WTC11 (cell line): Measurements from ENCODE around the gene GGA3. TPM values are rescaled to one million over a fixed set of nuclear protein-coding genes. Genes with fewer than 3 reads are reported as not detected.

Source experiments
- ATAC-seq: fragments of 200-7000 bp; cut with Tn5 transposase; 2 replicates; pipeline ENCODE4 v1.10.0; 2021; ENCODE audit warnings: mild to moderate bottlenecking, moderate library complexity
- CTCF ChIA-PET: fragments of 300-600 bp; sonication (Branson Sonifier 250); formaldehyde crosslinking; loops from one replicate; lab custom pipeline; 2021; ENCODE audit warnings: antibody characterized with exemption; lab: Charles Lee
- POLR2A ChIA-PET: fragments of 350-600 bp; sonication (Branson Sonifier 250); formaldehyde crosslinking; loops from one replicate; lab custom pipeline; 2021; ENCODE audit warnings: antibody characterized with exemption; lab: Charles Lee
- DNase-seq: peaks from one replicate; pipeline ENCODE4 v3.0.0; 2021; ENCODE audit warnings: low spot score
- H3K27ac Mint-ChIP-seq: 2 replicates; pipeline ENCODE4 v1.8.0; 2021; ENCODE audit warnings: mixed read lengths
- H3K27me3 Mint-ChIP-seq: 2 replicates; pipeline ENCODE4 v1.8.0; 2021; ENCODE audit warnings: low read depth, mild to moderate bottlenecking, moderate library complexity, mixed read lengths
- H3K36me3 Mint-ChIP-seq: 2 replicates; pipeline ENCODE4 v1.8.0; 2021; ENCODE audit warnings: mixed read lengths
- H3K4me1 Mint-ChIP-seq: 2 replicates; pipeline ENCODE4 v1.8.0; 2022; ENCODE audit warnings: mixed read lengths
- H3K4me3 Mint-ChIP-seq: 2 replicates; pipeline ENCODE4 v1.8.0; 2021; ENCODE audit warnings: mild to moderate bottlenecking, moderate library complexity, mixed read lengths
- H3K9me3 Mint-ChIP-seq: 2 replicates; pipeline ENCODE4 v1.8.0; 2021; ENCODE audit warnings: mixed read lengths
- ATF3 ChIP-seq: sonication (generic); formaldehyde crosslinking; conservative IDR thresholded peaks from 2 replicates; pipeline ENCODE4 v1.8.1; 2022; ENCODE audit warnings: mild to moderate bottlenecking, missing genetic modification reagents
- ETV6 ChIP-seq: sonication (generic); formaldehyde crosslinking; IDR thresholded peaks from 2 replicates; pipeline ENCODE4 v1.8.1; 2022; ENCODE audit warnings: mild to moderate bottlenecking, missing genetic modification reagents
- FOXK1 ChIP-seq: sonication (generic); formaldehyde crosslinking; IDR thresholded peaks from 2 replicates; pipeline ENCODE4 v1.8.0; 2022; ENCODE audit warnings: mild to moderate bottlenecking, moderate library complexity, missing genetic modification reagents
- HMGA2 ChIP-seq: fragments of 250-450 bp; sonication (Bioruptor Pico); IDR thresholded peaks from 2 replicates; pipeline ENCODE4 v1.4.0; 2021; ENCODE audit warnings: mild to moderate bottlenecking, moderate library complexity
- NFYB ChIP-seq: sonication (generic); formaldehyde crosslinking; conservative IDR thresholded peaks from 2 replicates; pipeline ENCODE4 v1.8.0; 2022; ENCODE audit warnings: low read depth, missing genetic modification reagents
- OVOL2 ChIP-seq: fragments of 250-450 bp; sonication (Bioruptor Pico); IDR thresholded peaks from 2 replicates; pipeline ENCODE4 v1.9.0; 2021; ENCODE audit warnings: mild to moderate bottlenecking, borderline replicate concordance
- RORB ChIP-seq: fragments of 250-450 bp; sonication (Bioruptor Pico); IDR thresholded peaks from 2 replicates; pipeline ENCODE4 v1.9.0; 2021; ENCODE audit warnings: mild to moderate bottlenecking
- SMAD3 ChIP-seq: sonication (generic); formaldehyde crosslinking; IDR thresholded peaks from 2 replicates; pipeline ENCODE4 v1.8.0; 2022; ENCODE audit warnings: missing genetic modification reagents, mild to moderate bottlenecking, borderline replicate concordance
- SOX15 ChIP-seq: fragments of 250-450 bp; sonication (Bioruptor Pico); IDR thresholded peaks from 2 replicates; pipeline ENCODE4 v1.9.0; 2021; ENCODE audit warnings: mild to moderate bottlenecking
- SP1 ChIP-seq: sonication (generic); formaldehyde crosslinking; conservative IDR thresholded peaks from 2 replicates; pipeline ENCODE4 v1.8.1; 2022; ENCODE audit warnings: missing genetic modification reagents
- USF1 ChIP-seq: sonication (generic); formaldehyde crosslinking; IDR thresholded peaks from 2 replicates; pipeline ENCODE4 v1.8.0; 2022; ENCODE audit warnings: mild to moderate bottlenecking, missing genetic modification reagents
- ZNF138 ChIP-seq: sonication (generic); formaldehyde crosslinking; conservative IDR thresholded peaks from 2 replicates; pipeline ENCODE4 v1.8.1; 2022; ENCODE audit warnings: mild to moderate bottlenecking, moderate library complexity, missing genetic modification reagents
- total RNA-seq: library from RNA; stranded (reverse); gene quantifications from 3 replicates; pipeline ENCODE4 v1.2.3, GENCODE V29; 2021
- TF ChIP-seq, protein P1 (sequence below): sonication (generic); formaldehyde crosslinking; IDR thresholded peaks from 2 replicates; pipeline ENCODE4 v1.8.1; 2022; ENCODE audit warnings: mild to moderate bottlenecking, moderate library complexity, missing genetic modification reagents
- TF ChIP-seq, protein P2 (sequence below): fragments of 250-450 bp; sonication (Bioruptor Pico); IDR thresholded peaks from 2 replicates; pipeline ENCODE4 v1.9.0; 2021; ENCODE audit warnings: moderate library complexity, mild to moderate bottlenecking, inconsistent platforms, borderline replicate concordance
- TF ChIP-seq, protein P3 (sequence below): sonication (generic); formaldehyde crosslinking; IDR thresholded peaks from 2 replicates; pipeline ENCODE4 v1.8.1; 2022; ENCODE audit warnings: low read depth, missing genetic modification reagents, borderline replicate concordance
- TF ChIP-seq, protein P4 (sequence below): sonication (generic); formaldehyde crosslinking; conservative IDR thresholded peaks from 2 replicates; pipeline ENCODE4 v1.8.1; 2023; ENCODE audit warnings: mild to moderate bottlenecking, low read depth, missing genetic modification reagents, moderate library complexity

GGA3 gene
- total RNA-seq, 1 experiment from 2014 or later: 66.9 TPM

DNA sequence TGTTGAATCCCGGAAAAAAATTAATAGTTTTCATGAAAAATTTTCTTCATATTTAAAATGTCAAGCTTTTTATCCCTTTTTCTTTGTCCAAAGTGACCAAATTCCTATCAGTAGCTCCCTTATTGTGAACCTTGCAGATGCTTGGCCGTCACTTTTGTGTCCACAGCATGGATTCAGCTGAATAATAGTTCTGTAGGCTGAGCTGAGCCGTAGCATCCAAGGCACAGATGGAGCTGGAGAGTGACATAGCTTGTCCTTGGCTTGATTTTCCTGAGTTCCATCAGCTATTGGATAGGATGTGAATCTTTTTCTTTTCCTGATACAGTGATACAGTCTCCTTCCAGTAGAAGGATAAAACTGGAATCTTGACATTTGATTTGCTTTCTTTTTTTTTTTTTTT is 52.3 kb downstream of the GGA3 start:
- Mint-ChIP-seq H3K9me3 (no peaks in the 10 kb centered on the region), H3K4me1 (peaks cover 14% of the 10 kb centered on the region), H3K27me3 (no peaks in the 10 kb centered on the region), H3K27ac (no peak overlapping the region), H3K4me3 (no peak overlapping the region), H3K36me3 (peaks cover 43% of the 10 kb centered on the region)
- ChIA-PET CTCF (interaction anchor here (0.6 to 1.4 kb wide), 4 partner anchors 31 to 147 kb away, joined by 3 to 15 read pairs (median 5); no protein-coding TSS in a partner anchor), POLR2A (interaction anchor here (0.5 to 0.7 kb wide), 3 partner anchors 22 to 196 kb away, joined by 3 to 6 read pairs (median 6); partner anchors contain the start of gene MRPL58)
- DNase-seq (no peak), ATAC-seq (no peak)
- TF ChIP-seq ZNF138 (CRISPR knock-in tag) (no peak), ATF3 (no peak), SOX15 (CRISPR knock-in tag) (no peak), FOXK1 (CRISPR knock-in tag) (no peak), OVOL2 (CRISPR knock-in tag) (no peak)

DNA sequence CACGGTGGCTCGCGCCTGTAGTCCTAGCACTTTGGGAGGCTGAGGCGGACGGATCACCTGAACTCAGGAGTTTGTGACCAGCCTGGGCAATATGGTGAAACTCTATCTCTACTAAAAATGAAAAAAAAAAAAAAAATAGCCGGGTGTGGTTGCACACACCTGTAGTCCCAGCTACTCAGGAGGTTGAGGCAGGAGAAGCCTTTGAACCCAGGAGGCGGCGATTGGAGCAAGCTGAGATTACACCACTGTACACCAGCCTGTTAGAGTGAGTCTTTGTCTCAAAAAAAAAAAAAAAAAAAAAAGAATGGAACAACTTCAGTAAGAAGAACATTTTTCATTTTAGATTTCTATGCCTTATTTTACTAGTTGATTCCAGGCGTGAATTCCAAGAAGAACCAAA is 53.2 kb downstream of the GGA3 start:
- Mint-ChIP-seq H3K27ac (no peak overlapping the region), H3K27me3 (no peaks in the 10 kb centered on the region), H3K9me3 (no peaks in the 10 kb centered on the region), H3K36me3 (peaks cover 36% of the 10 kb centered on the region), H3K4me1 (peaks cover 14% of the 10 kb centered on the region), H3K4me3 (peak overlapping the region; percentile 25; the same call in 1 of the 2 replicates)
- POLR2A ChIA-PET: no interaction called here
- ATAC-seq: no peak
- no peak for DNase-seq
- CTCF ChIA-PET: interaction anchor here (0.6 to 1.1 kb wide), 2 partner anchors 32 to 94 kb away, joined by 3 to 6 read pairs; no protein-coding TSS in a partner anchor
- TF ChIP-seq NFYB (CRISPR knock-in tag) (no peak), HMGA2 (CRISPR knock-in tag) (no peak), SMAD3 (CRISPR knock-in tag) (no peak), RORB (CRISPR knock-in tag) (no peak), ETV6 (CRISPR knock-in tag) (no peak), SP1 (CRISPR knock-in tag) (no peak), USF1 (CRISPR knock-in tag) (no peak)
- TF ChIP-seq, protein P1, sequence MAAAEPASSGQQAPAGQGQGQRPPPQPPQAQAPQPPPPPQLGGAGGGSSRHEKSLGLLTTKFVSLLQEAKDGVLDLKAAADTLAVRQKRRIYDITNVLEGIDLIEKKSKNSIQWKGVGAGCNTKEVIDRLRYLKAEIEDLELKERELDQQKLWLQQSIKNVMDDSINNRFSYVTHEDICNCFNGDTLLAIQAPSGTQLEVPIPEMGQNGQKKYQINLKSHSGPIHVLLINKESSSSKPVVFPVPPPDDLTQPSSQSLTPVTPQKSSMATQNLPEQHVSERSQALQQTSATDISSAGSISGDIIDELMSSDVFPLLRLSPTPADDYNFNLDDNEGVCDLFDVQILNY (CRISPR knock-in tag): no peak
- TF ChIP-seq, protein P2, sequence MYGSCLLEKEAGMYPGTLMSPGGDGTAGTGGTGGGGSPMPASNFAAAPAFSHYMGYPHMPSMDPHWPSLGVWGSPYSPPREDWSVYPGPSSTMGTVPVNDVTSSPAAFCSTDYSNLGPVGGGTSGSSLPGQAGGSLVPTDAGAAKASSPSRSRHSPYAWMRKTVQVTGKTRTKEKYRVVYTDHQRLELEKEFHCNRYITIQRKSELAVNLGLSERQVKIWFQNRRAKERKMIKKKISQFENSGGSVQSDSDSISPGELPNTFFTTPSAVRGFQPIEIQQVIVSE (CRISPR knock-in tag): no peak
- TF ChIP-seq, protein P3, sequence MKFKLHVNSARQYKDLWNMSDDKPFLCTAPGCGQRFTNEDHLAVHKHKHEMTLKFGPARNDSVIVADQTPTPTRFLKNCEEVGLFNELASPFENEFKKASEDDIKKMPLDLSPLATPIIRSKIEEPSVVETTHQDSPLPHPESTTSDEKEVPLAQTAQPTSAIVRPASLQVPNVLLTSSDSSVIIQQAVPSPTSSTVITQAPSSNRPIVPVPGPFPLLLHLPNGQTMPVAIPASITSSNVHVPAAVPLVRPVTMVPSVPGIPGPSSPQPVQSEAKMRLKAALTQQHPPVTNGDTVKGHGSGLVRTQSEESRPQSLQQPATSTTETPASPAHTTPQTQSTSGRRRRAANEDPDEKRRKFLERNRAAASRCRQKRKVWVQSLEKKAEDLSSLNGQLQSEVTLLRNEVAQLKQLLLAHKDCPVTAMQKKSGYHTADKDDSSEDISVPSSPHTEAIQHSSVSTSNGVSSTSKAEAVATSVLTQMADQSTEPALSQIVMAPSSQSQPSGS (CRISPR knock-in tag): no peak
- TF ChIP-seq, protein P4, sequence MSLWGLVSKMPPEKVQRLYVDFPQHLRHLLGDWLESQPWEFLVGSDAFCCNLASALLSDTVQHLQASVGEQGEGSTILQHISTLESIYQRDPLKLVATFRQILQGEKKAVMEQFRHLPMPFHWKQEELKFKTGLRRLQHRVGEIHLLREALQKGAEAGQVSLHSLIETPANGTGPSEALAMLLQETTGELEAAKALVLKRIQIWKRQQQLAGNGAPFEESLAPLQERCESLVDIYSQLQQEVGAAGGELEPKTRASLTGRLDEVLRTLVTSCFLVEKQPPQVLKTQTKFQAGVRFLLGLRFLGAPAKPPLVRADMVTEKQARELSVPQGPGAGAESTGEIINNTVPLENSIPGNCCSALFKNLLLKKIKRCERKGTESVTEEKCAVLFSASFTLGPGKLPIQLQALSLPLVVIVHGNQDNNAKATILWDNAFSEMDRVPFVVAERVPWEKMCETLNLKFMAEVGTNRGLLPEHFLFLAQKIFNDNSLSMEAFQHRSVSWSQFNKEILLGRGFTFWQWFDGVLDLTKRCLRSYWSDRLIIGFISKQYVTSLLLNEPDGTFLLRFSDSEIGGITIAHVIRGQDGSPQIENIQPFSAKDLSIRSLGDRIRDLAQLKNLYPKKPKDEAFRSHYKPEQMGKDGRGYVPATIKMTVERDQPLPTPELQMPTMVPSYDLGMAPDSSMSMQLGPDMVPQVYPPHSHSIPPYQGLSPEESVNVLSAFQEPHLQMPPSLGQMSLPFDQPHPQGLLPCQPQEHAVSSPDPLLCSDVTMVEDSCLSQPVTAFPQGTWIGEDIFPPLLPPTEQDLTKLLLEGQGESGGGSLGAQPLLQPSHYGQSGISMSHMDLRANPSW (CRISPR knock-in tag): no peak
